Activated CD8-positive, alpha-beta memory T cell treated with anti-CD3 and anti-CD28 coated beads, Interleukin-2, amount 50 U/mL, for 48 hours (primary cell): ENCODE data around the gene LY6G6D.

Experiments used
- DNase-seq: peaks from one replicate; pipeline ENCODE4 v3.0.0-alpha.2; 2020

The LY6G6D gene

GRCh38 chr6:31715022-31715958 lies at the start of gene LY6G6D:
TSS of gene LY6G6D (plus strand) at chr6:31715348. CDS start at chr6:31715356, 8 bp downstream.
- no peak for DNase-seq

GRCh38 chr6:31665501-31666336 lies 49.4 kb upstream of the LY6G6D start, which contains the start of gene CSNK2B:
TSS of gene CSNK2B (plus strand) at chr6:31666080. CDS start at chr6:31666832, 752 bp downstream.
- DNase-seq, result peak; percentile 97

- peak; percentile 60 for DNase-seq
Measured at GRCh38 chr6:31666337-31666965, 48.7 kb upstream of the LY6G6D start.

- no peak for DNase-seq
Measured at GRCh38 chr6:31669676-31670075, 45.5 kb upstream of the LY6G6D start, which contains the start of gene LY6G5B. TSS of gene LY6G5B (plus strand) at chr6:31669976. CDS start at chr6:31670951, 975 bp downstream.

GRCh38 chr6:31676322-31676903 lies 38.7 kb upstream of the LY6G6D start:
- no peak for DNase-seq

- DNase-seq, result no peak
Measured at GRCh38 chr6:31676904-31677303, 38.2 kb upstream of the LY6G6D start.

GRCh38 chr6:31677955-31678354 lies 37.2 kb upstream of the LY6G6D start:
- no peak for DNase-seq

GRCh38 chr6:31680226-31681134 lies 34.7 kb upstream of the LY6G6D start, which contains the start of gene LY6G5C:
TSS of gene LY6G5C (minus strand) at chr6:31681067. CDS start at chr6:31680373, 694 bp downstream.
- DNase-seq, result peak; percentile 77

GRCh38 chr6:31681135-31681671 lies 33.9 kb upstream of the LY6G6D start:
- DNase-seq, result peak; percentile 76

GRCh38 chr6:31683591-31683990 lies 31.6 kb upstream of the LY6G6D start:
- no peak for DNase-seq

- no peak for DNase-seq
Measured at GRCh38 chr6:31686483-31686882, 28.7 kb upstream of the LY6G6D start.

GRCh38 chr6:31687321-31687720 lies 27.8 kb upstream of the LY6G6D start:
- DNase-seq, result no peak

- DNase-seq, result no peak
Measured at GRCh38 chr6:31687860-31688693, 27.1 kb upstream of the LY6G6D start.

GRCh38 chr6:31689249-31690110 lies 25.7 kb upstream of the LY6G6D start:
- no peak for DNase-seq

GRCh38 chr6:31690231-31691077 lies 24.7 kb upstream of the LY6G6D start:
- no peak for DNase-seq

GRCh38 chr6:31691078-31691463 lies 24.1 kb upstream of the LY6G6D start:
- no peak for DNase-seq

GRCh38 chr6:31691564-31692108 lies 23.5 kb upstream of the LY6G6D start:
- no peak for DNase-seq

GRCh38 chr6:31692353-31692752 lies 22.8 kb upstream of the LY6G6D start:
- DNase-seq, result no peak
